GM18907 (cell line): ENCODE data around the gene SMARCAD1.
A peak's percentile ranks its signal among the peaks of the same experiment; 100 is the strongest.

Experiments used
- ATAC-seq: cut with Tn5 transposase; IDR thresholded peaks from one replicate; pipeline ENCODE4 v1.9.1; 2021; ENCODE audit warnings: mild to moderate bottlenecking, moderate library complexity; ENCODE audit not compliant: unreplicated experiment

The SMARCAD1 gene, protein sequence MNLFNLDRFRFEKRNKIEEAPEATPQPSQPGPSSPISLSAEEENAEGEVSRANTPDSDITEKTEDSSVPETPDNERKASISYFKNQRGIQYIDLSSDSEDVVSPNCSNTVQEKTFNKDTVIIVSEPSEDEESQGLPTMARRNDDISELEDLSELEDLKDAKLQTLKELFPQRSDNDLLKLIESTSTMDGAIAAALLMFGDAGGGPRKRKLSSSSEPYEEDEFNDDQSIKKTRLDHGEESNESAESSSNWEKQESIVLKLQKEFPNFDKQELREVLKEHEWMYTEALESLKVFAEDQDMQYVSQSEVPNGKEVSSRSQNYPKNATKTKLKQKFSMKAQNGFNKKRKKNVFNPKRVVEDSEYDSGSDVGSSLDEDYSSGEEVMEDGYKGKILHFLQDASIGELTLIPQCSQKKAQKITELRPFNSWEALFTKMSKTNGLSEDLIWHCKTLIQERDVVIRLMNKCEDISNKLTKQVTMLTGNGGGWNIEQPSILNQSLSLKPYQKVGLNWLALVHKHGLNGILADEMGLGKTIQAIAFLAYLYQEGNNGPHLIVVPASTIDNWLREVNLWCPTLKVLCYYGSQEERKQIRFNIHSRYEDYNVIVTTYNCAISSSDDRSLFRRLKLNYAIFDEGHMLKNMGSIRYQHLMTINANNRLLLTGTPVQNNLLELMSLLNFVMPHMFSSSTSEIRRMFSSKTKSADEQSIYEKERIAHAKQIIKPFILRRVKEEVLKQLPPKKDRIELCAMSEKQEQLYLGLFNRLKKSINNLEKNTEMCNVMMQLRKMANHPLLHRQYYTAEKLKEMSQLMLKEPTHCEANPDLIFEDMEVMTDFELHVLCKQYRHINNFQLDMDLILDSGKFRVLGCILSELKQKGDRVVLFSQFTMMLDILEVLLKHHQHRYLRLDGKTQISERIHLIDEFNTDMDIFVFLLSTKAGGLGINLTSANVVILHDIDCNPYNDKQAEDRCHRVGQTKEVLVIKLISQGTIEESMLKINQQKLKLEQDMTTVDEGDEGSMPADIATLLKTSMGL

DNA sequence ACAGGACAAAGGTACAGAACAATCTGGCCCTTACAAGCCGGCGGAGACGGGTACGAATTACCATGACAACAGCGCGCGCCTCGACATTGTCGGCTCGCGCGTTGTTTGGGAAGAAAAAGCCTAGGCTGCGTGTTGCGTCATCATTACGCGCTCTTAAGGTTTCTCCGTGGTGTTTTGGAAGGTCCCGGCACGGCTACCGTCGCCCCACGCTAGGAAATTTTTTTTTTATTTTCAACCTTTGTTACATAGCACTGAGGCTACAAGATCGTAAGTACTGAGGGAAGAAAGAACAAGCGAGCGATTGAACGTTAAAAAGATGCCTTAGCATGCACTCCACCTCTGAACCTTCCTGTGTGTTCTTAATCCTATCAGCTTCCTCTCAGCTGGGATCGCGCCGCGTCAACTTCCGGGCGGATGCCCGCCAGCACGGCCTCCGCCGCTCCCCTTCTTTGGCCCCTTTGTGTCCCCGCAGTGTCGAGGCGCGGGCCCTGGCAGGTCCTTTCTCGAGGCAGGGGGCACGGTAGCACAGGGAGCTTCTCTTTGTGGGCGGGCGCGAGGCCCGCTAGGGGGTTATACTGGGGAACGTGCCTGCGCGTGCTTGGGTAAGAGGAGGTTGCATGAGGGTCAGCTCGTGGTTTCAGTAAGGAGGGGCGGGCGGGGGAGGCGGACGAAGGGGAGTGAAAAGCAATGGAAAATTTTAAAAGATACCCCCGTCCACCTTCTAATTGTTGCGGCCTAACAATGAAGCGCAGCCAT lies at the start of gene SMARCAD1:
Gene SMARCAD1, plus strand, starts transcription at position 397 of the 756 bp plus-strand sequence. CDS start 530 bp downstream, outside the sequence.
- peak; percentile 98 for ATAC-seq

DNA sequence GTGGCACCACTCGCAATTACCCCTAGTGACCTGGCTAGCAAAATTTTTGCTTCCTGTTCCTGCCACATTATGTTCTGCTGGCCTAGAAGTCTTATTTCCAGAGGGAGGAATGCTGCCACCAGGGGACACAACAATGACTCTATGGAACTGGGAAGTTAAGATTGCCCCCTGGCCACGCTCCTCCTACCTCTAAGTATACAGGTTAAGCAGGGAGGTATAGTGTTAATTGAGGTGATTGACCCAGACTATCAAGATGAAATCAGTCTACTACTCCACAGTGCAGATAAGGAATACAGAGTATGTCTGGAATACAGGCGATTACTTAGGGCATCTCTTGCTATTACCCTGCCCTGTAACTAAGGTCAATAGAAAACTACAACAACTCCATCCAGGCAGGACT lies 48.8 kb upstream of the SMARCAD1 start:
- no peak for ATAC-seq

DNA sequence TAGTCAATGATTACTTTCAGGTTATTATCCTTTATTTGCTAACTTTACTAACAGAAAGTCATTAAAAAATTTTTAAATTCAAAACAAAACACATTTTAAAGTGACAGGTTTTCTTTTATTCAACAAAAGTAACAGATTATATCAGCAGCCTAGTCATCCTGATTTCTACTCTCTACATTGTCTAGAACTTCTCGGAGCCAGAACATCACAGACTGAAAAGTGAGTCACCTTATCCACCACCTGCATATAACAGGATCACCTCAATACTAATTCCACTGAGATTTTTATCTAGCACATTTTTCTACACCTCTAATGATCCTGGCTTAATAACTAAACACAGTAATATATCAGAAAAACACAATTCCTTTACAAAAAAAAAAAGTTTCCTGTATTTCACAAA lies 47.9 kb upstream of the SMARCAD1 start:
- no peak for ATAC-seq

DNA sequence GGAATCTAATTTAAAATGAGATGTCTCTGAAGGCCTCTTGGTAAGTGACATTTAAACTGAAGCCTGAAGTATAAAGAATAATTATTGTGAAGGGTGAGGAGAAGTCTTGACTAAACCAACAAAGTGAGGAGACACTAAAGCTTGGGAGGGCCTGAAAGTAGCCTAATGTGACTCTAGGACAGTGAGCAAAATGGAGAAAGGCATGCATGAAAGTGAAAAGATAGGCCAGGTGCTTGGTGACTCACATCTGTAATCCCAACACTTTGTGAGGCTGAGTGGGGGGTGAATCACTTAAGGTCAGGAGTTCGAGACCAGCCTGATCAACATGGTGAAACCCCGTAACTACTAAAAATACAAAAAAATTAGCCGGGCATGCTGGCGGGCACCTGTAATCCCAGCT lies 46.9 kb upstream of the SMARCAD1 start:
- no peak for ATAC-seq

DNA sequence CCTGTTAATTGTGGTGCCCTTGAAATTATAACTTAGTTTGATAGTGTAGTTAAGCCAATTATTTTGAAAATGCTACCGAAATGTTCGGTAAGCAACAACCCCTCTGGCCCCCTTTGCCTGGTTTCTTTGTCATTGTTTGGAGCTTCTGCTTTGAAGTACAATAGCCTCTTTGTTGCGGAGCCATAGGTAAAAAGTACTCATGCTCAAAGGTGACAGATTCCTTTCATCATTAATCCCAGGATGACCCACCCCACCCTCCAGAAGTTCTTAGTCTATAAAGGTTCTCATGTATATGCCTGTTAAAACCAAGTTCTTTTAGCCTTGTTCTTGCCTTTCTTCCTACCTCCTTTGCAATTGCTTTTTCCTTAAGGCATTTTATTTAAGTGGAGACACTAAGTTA lies 42.4 kb upstream of the SMARCAD1 start:
- ATAC-seq = no peak

DNA sequence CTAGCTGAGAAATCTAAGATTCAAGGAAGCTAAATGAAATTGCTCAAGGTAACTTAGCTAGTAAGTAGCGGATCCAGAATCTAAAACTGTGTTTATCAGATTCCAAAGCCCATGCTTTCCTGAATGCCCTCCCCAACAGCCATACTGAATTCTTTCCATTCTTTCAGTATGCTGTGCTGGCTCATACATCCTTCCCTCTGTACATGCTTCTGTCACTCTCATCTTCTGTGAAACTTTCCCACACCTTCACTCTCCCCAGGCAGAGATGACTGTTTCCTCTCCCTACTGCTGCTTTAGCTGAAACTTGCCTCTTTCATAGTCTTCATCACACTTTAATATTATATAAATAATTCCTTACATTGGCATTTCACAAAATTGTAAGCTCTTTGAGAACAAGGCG lies 39.3 kb upstream of the SMARCAD1 start:
- ATAC-seq = no peak

DNA sequence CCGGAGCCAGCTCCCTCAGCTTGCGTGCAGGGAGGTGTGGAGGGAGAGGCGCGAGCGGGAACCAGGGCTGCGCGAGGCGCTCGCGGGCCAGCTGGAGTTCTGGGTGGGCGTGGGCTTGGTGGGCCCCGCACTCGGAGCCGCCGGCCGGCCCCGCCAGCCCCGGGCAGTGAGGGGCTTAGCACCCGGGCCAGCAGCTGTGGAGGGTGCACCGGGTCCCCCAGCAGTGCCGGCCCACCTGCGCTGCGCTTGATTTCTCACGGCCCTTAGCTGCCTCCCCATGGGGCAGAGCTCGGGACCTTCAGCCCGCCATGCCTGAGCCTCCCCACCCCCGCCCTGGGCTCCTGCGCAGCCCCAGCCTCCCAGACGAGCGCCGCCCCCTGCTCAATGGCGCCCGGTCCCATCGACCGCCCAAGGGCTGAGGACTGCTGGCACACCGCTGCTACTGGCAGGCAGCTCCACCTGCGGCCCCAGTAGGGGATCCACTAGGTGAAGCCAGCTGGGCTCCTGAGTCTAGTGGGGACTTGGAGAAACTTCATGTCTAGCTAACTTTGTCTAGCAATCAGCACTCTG lies 37.8 kb upstream of the SMARCAD1 start:
- ATAC-seq = no peak

DNA sequence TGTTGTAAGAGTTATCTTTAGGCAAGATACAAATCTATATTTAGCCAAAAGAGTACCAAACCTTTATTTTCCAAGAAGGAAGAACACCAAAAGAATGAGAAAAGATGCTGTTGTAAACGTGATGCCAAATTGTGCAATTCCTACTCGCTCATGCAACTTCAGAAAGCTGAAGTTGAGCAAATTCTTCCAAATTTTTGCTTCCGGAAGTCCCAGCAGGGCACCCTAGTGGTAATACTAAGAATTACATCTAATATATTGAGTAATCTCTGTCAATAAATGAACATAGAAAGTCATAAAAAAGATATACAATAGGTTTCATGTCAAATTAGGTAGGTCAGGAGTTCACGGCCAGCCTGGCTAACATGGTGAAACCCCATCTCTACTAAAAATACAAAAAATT lies 36.0 kb upstream of the SMARCAD1 start:
- ATAC-seq = no peak

DNA sequence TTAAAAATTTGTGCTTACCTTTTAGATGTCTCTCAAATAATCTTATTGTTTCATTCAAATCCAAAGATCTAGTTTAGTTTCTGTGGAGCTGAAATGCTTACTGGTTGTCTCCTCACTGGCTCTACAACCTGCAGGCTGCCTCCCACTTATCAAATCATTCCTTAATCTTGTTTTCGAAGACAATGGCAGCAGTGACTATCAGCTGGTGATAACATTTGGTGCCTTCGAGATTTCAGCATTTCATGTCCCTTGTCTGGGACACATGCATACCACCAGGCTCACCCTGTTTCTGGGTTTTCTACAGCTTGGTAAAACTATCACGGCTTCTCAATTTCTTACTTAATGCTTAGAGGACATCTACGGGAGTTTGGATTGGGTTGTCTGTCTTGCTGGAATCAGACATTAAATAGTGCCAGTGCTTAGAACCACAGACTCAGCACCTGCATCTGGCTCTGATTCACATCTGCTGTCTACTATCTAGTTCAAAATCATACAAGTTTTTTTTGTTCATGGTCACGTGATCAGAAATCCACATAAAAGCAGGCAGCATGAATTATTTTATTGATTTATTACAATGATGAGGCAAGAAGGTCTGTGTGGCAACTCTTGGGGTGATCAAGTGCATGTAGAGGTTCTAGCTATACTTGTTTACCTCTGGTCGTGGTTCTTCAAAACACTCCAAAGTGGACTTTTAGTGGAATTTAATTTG lies 32.0 kb upstream of the SMARCAD1 start:
- ATAC-seq = no peak

DNA sequence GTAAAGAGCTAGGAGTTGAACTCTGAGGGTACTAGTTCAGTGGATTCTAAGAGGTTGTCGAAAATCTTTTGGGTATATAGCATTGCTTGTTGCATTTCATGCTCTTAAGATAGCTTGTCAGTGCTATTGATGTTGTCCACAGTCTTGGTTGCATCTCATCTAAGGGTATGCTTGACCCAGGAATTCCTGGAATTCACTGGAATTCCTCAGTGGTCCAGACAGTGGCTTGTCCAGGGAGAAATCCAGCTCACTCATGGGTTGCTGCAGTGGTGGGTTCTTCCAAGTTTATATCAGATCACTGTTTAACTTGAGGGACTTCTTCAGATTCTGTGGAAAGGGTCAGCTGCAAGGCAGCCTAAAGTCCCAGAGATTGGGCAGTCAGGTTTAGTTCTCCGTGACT lies 29.8 kb upstream of the SMARCAD1 start:
- no peak for ATAC-seq

DNA sequence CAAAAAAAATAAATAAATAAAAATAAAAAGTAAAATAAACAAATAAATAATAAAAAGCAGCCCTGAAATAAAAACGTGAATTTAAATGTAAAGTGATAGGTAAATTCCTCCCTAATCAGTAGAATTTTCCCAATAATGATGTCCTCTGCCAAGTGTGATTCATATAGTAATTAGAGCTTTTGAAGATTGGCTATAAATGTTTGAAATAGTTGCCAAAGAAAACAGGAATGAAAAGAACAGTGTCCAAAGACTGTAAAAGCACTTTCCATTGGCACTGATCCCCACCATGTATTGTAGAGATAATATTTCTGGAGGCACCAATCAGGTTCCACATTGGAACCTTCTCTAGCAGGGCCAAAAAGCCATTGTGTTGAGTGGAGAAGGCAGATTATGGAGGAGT lies 25.9 kb upstream of the SMARCAD1 start:
- ATAC-seq = no peak

DNA sequence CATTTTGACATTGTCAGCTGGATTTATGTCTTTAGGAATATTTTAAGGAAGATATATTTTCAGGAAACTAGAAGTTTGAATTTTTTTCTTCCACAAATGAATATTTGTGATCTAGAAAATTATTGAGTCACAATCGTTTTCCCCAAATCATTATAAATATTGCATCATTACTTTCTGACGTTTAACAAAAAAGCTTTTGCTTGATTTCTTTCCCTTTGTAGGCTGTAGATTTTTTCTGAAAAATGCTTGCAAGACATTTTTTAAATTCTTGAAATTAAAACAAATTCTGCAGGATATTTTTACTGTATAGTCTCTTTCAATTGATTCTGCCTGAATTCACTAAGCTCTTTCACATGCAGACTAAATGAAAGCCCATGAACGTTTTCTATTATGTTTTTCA lies 4.9 kb upstream of the SMARCAD1 start:
- ATAC-seq = no peak

DNA sequence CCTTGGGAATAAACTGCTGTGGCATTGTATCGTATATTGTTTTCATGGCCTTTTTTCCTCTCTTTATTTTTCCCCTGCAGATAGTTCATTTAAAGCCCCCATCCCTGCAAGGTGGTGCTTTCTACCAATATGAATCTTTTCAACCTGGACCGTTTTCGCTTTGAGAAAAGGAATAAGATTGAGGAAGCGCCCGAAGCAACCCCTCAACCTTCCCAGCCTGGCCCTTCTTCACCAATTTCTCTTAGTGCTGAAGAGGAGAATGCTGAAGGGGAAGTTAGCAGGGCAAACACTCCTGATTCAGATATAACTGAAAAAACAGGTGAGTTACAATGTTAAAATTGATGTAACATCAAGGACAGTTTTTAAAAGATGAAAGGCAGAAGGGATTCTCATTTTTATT lies 601 bp downstream of the SMARCAD1 start:
- ATAC-seq = no peak

DNA sequence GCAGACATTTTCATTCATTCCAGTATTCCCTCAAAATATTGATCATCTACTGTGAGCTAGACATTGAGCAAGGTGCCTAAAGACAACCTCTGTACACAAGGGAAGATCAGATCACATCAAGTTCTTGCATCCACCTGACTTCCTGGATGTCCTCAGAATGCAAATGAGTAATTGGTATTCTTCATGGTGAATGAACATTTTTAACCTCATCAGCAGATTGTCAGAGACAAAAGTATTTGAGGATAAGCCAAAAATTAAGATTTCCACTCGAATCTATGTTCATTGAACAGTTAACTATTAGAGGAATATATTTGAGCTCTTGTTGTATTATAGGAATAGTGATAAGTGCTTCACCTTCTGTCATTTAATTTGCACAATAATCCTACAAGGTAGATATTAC lies 1.3 kb downstream of the SMARCAD1 start:
- ATAC-seq = no peak

DNA sequence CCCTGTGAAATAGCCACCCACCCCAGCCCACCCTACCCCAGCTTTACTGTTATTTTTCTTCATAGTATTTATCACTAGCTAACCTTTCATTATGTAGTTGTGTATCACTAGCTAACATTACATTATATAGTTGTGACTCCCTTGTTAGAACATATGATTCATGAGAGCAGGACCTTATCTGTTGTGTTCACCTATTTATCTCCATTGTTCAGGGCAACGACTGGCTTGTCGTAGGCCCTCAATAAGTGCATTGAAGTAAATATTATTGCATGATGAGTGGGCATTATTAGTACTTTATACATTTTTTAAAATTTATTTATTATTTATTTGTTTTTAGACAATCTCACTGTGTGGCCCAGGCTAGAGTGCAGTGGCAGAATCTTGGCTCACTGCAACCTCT lies 4.2 kb downstream of the SMARCAD1 start:
- ATAC-seq = no peak

DNA sequence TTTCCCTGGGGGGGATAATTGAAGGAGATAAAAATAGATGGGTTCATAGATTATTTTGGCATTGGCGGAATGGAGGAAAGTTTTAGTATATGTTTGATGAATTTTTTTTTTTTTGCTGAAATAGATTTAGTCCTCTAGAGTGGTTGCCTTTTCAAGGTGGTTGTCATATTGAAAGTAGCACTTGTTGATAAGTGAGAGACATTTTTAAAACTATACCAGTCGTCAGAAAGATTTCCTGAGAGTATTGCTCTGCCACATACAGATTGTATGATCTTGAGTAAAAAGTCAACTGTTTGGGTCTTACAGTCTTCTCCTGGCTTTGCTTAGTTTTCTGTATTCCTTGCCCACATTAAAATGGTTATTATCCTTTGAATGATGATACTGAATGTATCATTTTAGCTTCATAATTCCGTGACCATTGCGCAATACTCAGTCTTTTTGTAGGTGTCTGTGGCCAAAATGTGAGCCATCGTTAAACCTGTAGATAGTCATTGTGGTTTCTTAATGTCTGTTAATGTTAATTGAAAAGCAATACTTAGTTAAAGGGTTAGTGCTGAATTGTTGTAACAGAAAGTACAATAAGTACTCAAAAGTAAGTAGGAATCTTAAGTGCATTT lies 7.1 kb downstream of the SMARCAD1 start:
- no peak for ATAC-seq

DNA sequence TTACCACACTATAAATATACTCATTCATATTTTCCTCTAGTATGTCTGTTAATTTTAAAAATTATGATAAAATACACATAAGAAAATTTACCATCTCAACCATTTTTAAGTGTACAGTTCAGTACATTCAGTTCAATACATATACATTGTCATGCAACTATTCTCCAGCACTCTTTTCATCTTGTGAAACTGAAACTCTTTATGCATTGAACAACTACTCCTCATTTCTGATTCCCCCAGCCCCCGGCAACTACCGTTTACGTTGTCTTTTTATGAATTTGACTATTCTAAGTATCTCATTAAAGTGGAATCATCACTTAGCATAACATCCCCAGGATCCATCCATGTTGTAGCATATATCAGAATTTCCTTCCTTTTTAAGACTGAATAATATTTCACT lies 8.7 kb downstream of the SMARCAD1 start:
- no peak for ATAC-seq

DNA sequence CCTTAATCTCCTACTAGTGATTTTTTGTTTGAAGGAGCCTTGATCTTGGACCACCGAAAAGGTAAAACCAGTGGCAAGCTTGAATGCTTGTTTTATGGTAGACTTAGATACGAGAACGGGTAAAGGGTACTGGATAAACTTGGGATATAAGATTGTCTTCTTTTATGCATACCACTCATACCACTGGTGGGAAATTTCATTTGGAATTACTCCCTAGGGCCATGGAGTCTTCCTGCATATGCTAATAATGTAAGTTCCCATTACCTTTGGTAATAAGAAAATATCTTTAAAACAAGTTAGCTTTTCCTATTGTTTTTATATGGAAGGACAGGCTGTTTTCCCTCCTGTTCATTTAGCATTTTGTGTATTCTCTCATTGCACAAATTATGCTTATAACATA lies 11.7 kb downstream of the SMARCAD1 start:
- no peak for ATAC-seq

DNA sequence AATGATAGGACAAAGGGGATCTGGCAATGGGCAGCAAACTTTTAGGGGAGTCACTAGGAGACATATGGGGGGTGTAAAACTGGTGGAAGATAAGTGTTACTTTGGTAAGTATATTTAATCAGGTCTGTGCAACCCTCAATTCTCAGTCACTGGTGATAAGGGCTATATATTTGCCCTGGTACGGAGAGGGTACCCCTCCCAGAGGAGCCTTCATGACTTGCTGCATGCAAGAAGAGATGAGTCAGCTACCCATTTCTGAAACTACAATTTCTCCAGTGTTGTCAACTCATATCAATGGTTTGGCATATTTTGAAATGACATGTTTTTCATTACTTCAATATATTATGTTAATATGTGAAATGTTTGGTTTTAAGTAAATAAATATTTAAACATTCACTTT lies 14.3 kb downstream of the SMARCAD1 start:
- no peak for ATAC-seq

DNA sequence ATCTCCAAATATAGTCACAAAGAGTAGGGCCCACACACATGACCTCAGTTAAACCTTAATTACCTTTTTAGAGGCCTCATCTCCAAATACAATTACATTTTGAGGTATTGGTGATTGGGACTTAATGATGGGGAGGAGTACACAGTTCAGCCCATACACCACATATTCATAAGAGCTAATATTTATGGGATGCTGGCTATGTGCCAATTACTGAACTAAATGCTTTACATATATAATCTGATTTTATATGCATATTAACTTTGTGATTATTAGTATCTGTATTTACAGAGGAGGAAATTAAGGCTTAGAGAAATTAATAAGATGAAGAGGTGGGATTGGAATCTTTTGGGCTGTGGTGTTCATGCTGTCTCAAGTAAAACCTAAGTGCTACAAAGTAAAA lies 17.8 kb downstream of the SMARCAD1 start:
- no peak for ATAC-seq
